H1 (cell line): ENCODE results near the gene ROBO2. TPM values are rescaled to one million over a fixed set of nuclear protein-coding genes. Genes with fewer than 3 reads are reported as not detected.

Source experiments
- ATF2 ChIP-seq: IDR thresholded peaks from 2 replicates; pipeline ENCODE4 v1.6.1; 2012; ENCODE audit warnings: low read length, inconsistent platforms
- CHD1 ChIP-seq: IDR thresholded peaks from 2 replicates; pipeline ENCODE4 v1.6.1; 2012; ENCODE audit warnings: low read depth, low read length, improper control_type of control experiment
- CHD7 ChIP-seq: fragments of 300-600 bp; sonication (generic); IDR thresholded peaks from 2 replicates; pipeline ENCODE4 v1.7.1; 2012; ENCODE audit warnings: low read length, moderate library complexity, mild to moderate bottlenecking, inconsistent platforms; ENCODE audit not compliant: insufficient replicate concordance
- E2F6 ChIP-seq: IDR thresholded peaks from 2 replicates; pipeline ENCODE4 v1.6.1; 2012; ENCODE audit warnings: inconsistent platforms
- KDM5A ChIP-seq: fragments of 200-600 bp; IDR thresholded peaks from 2 replicates; pipeline ENCODE4 v1.7.1; 2012; ENCODE audit warnings: mild to moderate bottlenecking, low read length, inconsistent platforms, mixed read lengths
- MAFK ChIP-seq: IDR thresholded peaks from 2 replicates; pipeline ENCODE4 v1.6.1; 2012; ENCODE audit warnings: low read depth, mild to moderate bottlenecking, improper control_type of control experiment, low read length
- RFX5 ChIP-seq: IDR thresholded peaks from 2 replicates; pipeline ENCODE4 v1.6.1; 2011; ENCODE audit warnings: low read depth, low read length, improper control_type of control experiment, borderline replicate concordance
- SIX5 ChIP-seq: IDR thresholded peaks from 2 replicates; pipeline ENCODE4 v1.6.1; 2011; ENCODE audit warnings: mild to moderate bottlenecking, low read depth, low read length
- SP1 ChIP-seq: IDR thresholded peaks from 2 replicates; pipeline ENCODE4 v1.6.1; 2011; ENCODE audit warnings: low read depth, low read length
- SP2 ChIP-seq: IDR thresholded peaks from 2 replicates; pipeline ENCODE4 v1.6.1; 2012; ENCODE audit warnings: mild to moderate bottlenecking, low read length, inconsistent platforms
- YY1 ChIP-seq: IDR thresholded peaks from 2 replicates; pipeline ENCODE4 v1.6.1; 2011; ENCODE audit warnings: low read depth, mild to moderate bottlenecking, low read length
- polyA plus RNA-seq, 7 experiments: library from polyadenylated mRNA; depleted of rRNA in 3 of 7; stranded (reverse) in 5 of 7; unstranded in 2 of 7; fragments of >200 nt in 5 of 7; fragments of 200-250 nt in 2 of 7; gene quantifications; 1 replicate in 5 of 7; 2 replicates in 1 of 7; 4 replicates in 1 of 7; pipeline versions ENCODE4 v1.2.1 to v1.2.3, GENCODE V29; 2011 to 2013; ENCODE audit warnings: missing spikeins in 2 of 7, mixed read lengths in 2 of 7
- total RNA-seq: library from RNA; stranded (reverse); fragmentation: NEBNext Ultra II Directional; extraction: Animal tissue kit (Norgen Biotek cat#: 25700); gene quantifications from 2 replicates; pipeline ENCODE4 v1.2.1, GENCODE V29; 2021

The ROBO2 gene
- total and polyA plus RNA-seq, 2 of the 8 experiments (the other 6 are each of a cell fraction or from before 2014, with no cell fraction given) = 1.5 to 2.9 TPM

GRCh38 chr3:77682162-77682561 is 642.3 kb downstream of the ROBO2 start (continued):
- TF ChIP-seq CHD7 (no peak), YY1 (no peak), RFX5 (no peak), SP1 (no peak), CHD1 (no peak), MAFK (no peak), ATF2 (no peak), SP2 (no peak), SIX5 (no peak), E2F6 (no peak), KDM5A (no peak)
